Small intestine (tissue), 7 donors: Measurements from ENCODE around the gene CDH5. TPM values are rescaled to one million over a fixed set of nuclear protein-coding genes. Genes with fewer than 3 reads are reported as not detected.

ENCODE experiments used
- DNase-seq, 2 donors: peaks; one replicate each; pipeline versions ENCODE4 v3.0.0 to v3.0.0-alpha.2; 2013
- FAIRE-seq: peaks from 2 replicates; lab custom pipeline; 2012; peaks lifted over from hg19 to GRCh38; lab: Jason Lieb, UNC
- H3K27ac ChIP-seq, 3 donors: one replicate each; pipeline ENCODE4 v1.5.1; 2013; ENCODE audit warnings: low read length in 2 of 3, mild to moderate bottlenecking in 2 of 3, control low read depth in 1 of 3, inconsistent platforms in 1 of 3, low read depth in 1 of 3, moderate library complexity in 1 of 3
- H3K27me3 ChIP-seq, 3 donors: one replicate each; pipeline ENCODE4 v1.6.1; 2013; ENCODE audit warnings: low read length in 3 of 3, inconsistent platforms in 1 of 3; ENCODE audit not compliant: control insufficient read depth in 3 of 3, insufficient read depth in 3 of 3
- H3K36me3 ChIP-seq, 3 donors: one replicate each; pipeline ENCODE4 v1.6.1; 2013; ENCODE audit warnings: low read length in 3 of 3, inconsistent platforms in 1 of 3, low read depth in 1 of 3, mild to moderate bottlenecking in 1 of 3, moderate library complexity in 1 of 3; ENCODE audit not compliant: control insufficient read depth in 3 of 3, insufficient read depth in 2 of 3
- H3K4me1 ChIP-seq, 3 donors: one replicate each; pipeline ENCODE4 v1.6.1; 2013; ENCODE audit warnings: low read length in 2 of 3, inconsistent platforms in 1 of 3, low read depth in 1 of 3, mild to moderate bottlenecking in 1 of 3, moderate library complexity in 1 of 3; ENCODE audit not compliant: control insufficient read depth in 3 of 3, insufficient read depth in 2 of 3
- H3K4me3 ChIP-seq, 3 donors: one replicate each; pipeline ENCODE4 v1.5.1; 2013; ENCODE audit warnings: low read length in 3 of 3, control low read depth in 1 of 3, inconsistent platforms in 1 of 3, low read depth in 1 of 3, mild to moderate bottlenecking in 1 of 3, moderate library complexity in 1 of 3
- H3K9me3 ChIP-seq, 2 donors: one replicate each; pipeline ENCODE4 v1.6.1; 2013; ENCODE audit warnings: low read depth in 1 of 2, low read length in 1 of 2; ENCODE audit not compliant: control insufficient read depth in 2 of 2, insufficient read depth in 1 of 2
- WGBS, 3 donors: extraction: QIAGEN DNeasy Blood & Tissue Kit; methylation state at CpG; one replicate each; pipeline ENCODE4 v1.1.7; 2013; 5-methylcytosine and 5-hydroxymethylcytosine counted together
- polyA plus RNA-seq, 4 donors: library from polyadenylated mRNA; stranded (reverse) in 3 of 4; unstranded in 1 of 4; fragments of 200-250 nt in 3 of 4; fragments of 120-200 nt in 1 of 4; gene quantifications; one replicate each; pipeline versions ENCODE4 v1.2.1 to v1.2.3, GENCODE V29; 2013
- donor health status: healthy with polysubstance abuse.
- donor health status: control.
- donor health status: control.
- donor health status: Bipolar disorder and iron deficiency.
- donor health status: healthy.

CDH5 gene
- polyA plus RNA-seq, 4 donors, result 0.45 to 28.8 (median 7.6) TPM

GRCh38 chr16:66342294-66342900 is 24.1 kb upstream of the CDH5 start:
- no peaks in the 10 kb centered on the region for H3K36me3 ChIP-seq
- FAIRE-seq (no peak), DNase-seq (no peak)
- WGBS, 3 donors, result 49 to 65% (median 62%) methylated on average over 9 of the region's 9 CpGs
- H3K4me1 ChIP-seq, result no peaks in the 10 kb centered on the region
- H3K4me3 ChIP-seq, result no peak overlapping the region
- no peaks in the 10 kb centered on the region for H3K9me3 ChIP-seq
- H3K27me3 ChIP-seq, result peaks cover 0 to 3% (median 0%) of the 10 kb centered on the region in 3 donors
- H3K27ac ChIP-seq, result no peak overlapping the region

- Histone ChIP-seq H3K9me3 (no peaks in the 10 kb centered on the region), H3K36me3 (no peaks in the 10 kb centered on the region), H3K27ac (no peak overlapping the region), H3K4me1 (no peaks in the 10 kb centered on the region), H3K27me3 (peaks cover 0 to 3% (median 0%) of the 10 kb centered on the region in 3 donors), H3K4me3 (no peak overlapping the region)
- 58 to 67% (median 67%) methylated on average over 14 of the region's 14 CpGs for WGBS, 3 donors
- no peak for FAIRE-seq
- DNase-seq, result peak; percentile 24 to 35
These were observed 21.9 kb upstream of the CDH5 start for GRCh38 chr16:66344533-66345145.

GRCh38 chr16:66346221-66346620 is 20.3 kb upstream of the CDH5 start:
- DNase-seq (no peak), FAIRE-seq (no peak)
- H3K36me3 ChIP-seq, result no peaks in the 10 kb centered on the region
- H3K4me1 ChIP-seq, result no peaks in the 10 kb centered on the region
- no peak overlapping the region for H3K4me3 ChIP-seq
- WGBS, 3 donors, result 74 to 91% (median 82%) methylated on average over 2 of the region's 2 CpGs
- no peak overlapping the region for H3K27ac ChIP-seq
- H3K9me3 ChIP-seq, result no peaks in the 10 kb centered on the region
- H3K27me3 ChIP-seq, result peaks cover 0 to 3% (median 0%) of the 10 kb centered on the region in 3 donors

- Histone ChIP-seq H3K4me3 (no peak overlapping the region), H3K4me1 (no peaks in the 10 kb centered on the region), H3K9me3 (no peaks in the 10 kb centered on the region), H3K36me3 (no peaks in the 10 kb centered on the region), H3K27me3 (peaks cover 0 to 8% (median 0%) of the 10 kb centered on the region in 3 donors), H3K27ac (no peak overlapping the region)
- 89 to 93% (median 91%) methylated on average over 2 of the region's 2 CpGs for WGBS, 3 donors
- FAIRE-seq, result no peak
- DNase-seq, result no peak
These were observed 14.2 kb upstream of the CDH5 start for GRCh38 chr16:66352304-66352703.

- FAIRE-seq (no peak), DNase-seq (no peak)
- no peak overlapping the region for H3K27ac ChIP-seq
- H3K4me1 ChIP-seq, result no peaks in the 10 kb centered on the region
- H3K4me3 ChIP-seq, result no peak overlapping the region
- H3K9me3 ChIP-seq, result no peaks in the 10 kb centered on the region
- WGBS, 3 donors, result 51 to 74% (median 56%) methylated on average over 5 of the region's 5 CpGs
- H3K27me3 ChIP-seq, result peaks cover 0 to 8% (median 0%) of the 10 kb centered on the region in 3 donors
- no peaks in the 10 kb centered on the region for H3K36me3 ChIP-seq
These were observed 13.4 kb upstream of the CDH5 start for GRCh38 chr16:66353055-66353454.

- H3K4me3 ChIP-seq, result no peak overlapping the region
- 23 to 41% (median 28%) methylated on average over 11 of the region's 11 CpGs for WGBS, 3 donors
- H3K4me1 ChIP-seq, result no peaks in the 10 kb centered on the region
- H3K9me3 ChIP-seq, result no peaks in the 10 kb centered on the region
- peaks cover 0 to 8% (median 0%) of the 10 kb centered on the region in 3 donors for H3K27me3 ChIP-seq
- DNase-seq (no peak), FAIRE-seq (no peak)
- H3K36me3 ChIP-seq, result no peaks in the 10 kb centered on the region
- H3K27ac ChIP-seq, result no peak overlapping the region
These were observed 12.2 kb upstream of the CDH5 start for GRCh38 chr16:66354034-66354909.

- H3K4me3 ChIP-seq, result no peak overlapping the region
- DNase-seq, result no peak
- H3K27ac ChIP-seq, result no peak overlapping the region
- H3K9me3 ChIP-seq, result no peaks in the 10 kb centered on the region
- no peak for FAIRE-seq
- H3K27me3 ChIP-seq, result peaks cover 0 to 8% (median 0%) of the 10 kb centered on the region in 3 donors
- 62 to 70% (median 65%) methylated on average over 8 of the region's 8 CpGs for WGBS, 3 donors
- no peaks in the 10 kb centered on the region for H3K36me3 ChIP-seq
- H3K4me1 ChIP-seq, result no peaks in the 10 kb centered on the region
These were observed 11.0 kb upstream of the CDH5 start for GRCh38 chr16:66355526-66355925.

- FAIRE-seq (no peak), DNase-seq (peak; percentile 55 to 67)
- Histone ChIP-seq H3K27me3 (peaks cover 0 to 18% (median 2%) of the 10 kb centered on the region in 3 donors), H3K36me3 (no peaks in the 10 kb centered on the region), H3K9me3 (no peaks in the 10 kb centered on the region), H3K27ac (no peak overlapping the region), H3K4me1 (no peaks in the 10 kb centered on the region), H3K4me3 (no peak overlapping the region)
- 1 to 5% (median 2%) methylated on average over 5 of the region's 5 CpGs for WGBS, 3 donors
These were observed 9.0 kb upstream of the CDH5 start for GRCh38 chr16:66357523-66357928.
